WERI-Rb-1 (cell line): ENCODE data around the gene TMTC4.

Source experiments
- DNase-seq: peaks from one replicate; pipeline ENCODE4 v3.0.0-alpha.2; 2020
- H3K27ac ChIP-seq: fragments of 250-450 bp; sonication (Bioruptor Pico); 2 replicates; pipeline ENCODE4 v1.5.1; 2020; ENCODE audit warnings: mild to moderate bottlenecking, moderate library complexity
- H3K27me3 ChIP-seq: fragments of 250-450 bp; sonication (Bioruptor Pico); 2 replicates; pipeline ENCODE4 v1.5.1; 2021; ENCODE audit warnings: mild to moderate bottlenecking, low read depth, moderate library complexity; ENCODE audit not compliant: insufficient read depth, severe bottlenecking
- H3K36me3 ChIP-seq: fragments of 250-450 bp; sonication (Bioruptor Pico); 2 replicates; pipeline ENCODE4 v1.5.1; 2020; ENCODE audit warnings: mild to moderate bottlenecking, moderate library complexity
- H3K4me3 ChIP-seq: 2 replicates; pipeline ENCODE4 v1.5.1; 2011; ENCODE audit warnings: low read depth, mild to moderate bottlenecking, control low read depth, low read length
- H3K9me3 ChIP-seq: fragments of 250-450 bp; sonication (Bioruptor Pico); 2 replicates; pipeline ENCODE4 v1.5.1; 2021; ENCODE audit warnings: mild to moderate bottlenecking, moderate library complexity; ENCODE audit not compliant: severe bottlenecking
- CTCF ChIP-seq: IDR thresholded peaks from 2 replicates; pipeline ENCODE4 v1.5.1; 2011; ENCODE audit warnings: low read depth, mild to moderate bottlenecking, control low read depth, inconsistent platforms, low read length

Gene TMTC4

GRCh38 chr13:100668408-100668807 is 6.2 kb downstream of the TMTC4 start:
- no peak for DNase-seq
- H3K9me3 ChIP-seq: no peaks in the 10 kb centered on the region
- TF ChIP-seq CTCF: no peak
- no peak overlapping the region for H3K4me3 ChIP-seq
- no peak overlapping the region for H3K27ac ChIP-seq
- no peaks in the 10 kb centered on the region for H3K27me3 ChIP-seq
- peaks cover 71% of the 10 kb centered on the region for H3K36me3 ChIP-seq

- H3K27ac ChIP-seq: no peak overlapping the region
- H3K27me3 ChIP-seq: no peaks in the 10 kb centered on the region
- peaks cover 76% of the 10 kb centered on the region for H3K36me3 ChIP-seq
- no peak for DNase-seq
- no peaks in the 10 kb centered on the region for H3K9me3 ChIP-seq
- TF ChIP-seq CTCF: no peak
- H3K4me3 ChIP-seq: no peak overlapping the region
These were observed 6.7 kb downstream of the TMTC4 start for GRCh38 chr13:100667894-100668293.

GRCh38 chr13:100666124-100666523 is 8.5 kb downstream of the TMTC4 start:
- no peak for TF ChIP-seq CTCF
- Histone ChIP-seq H3K4me3 (no peak overlapping the region), H3K27ac (no peak overlapping the region), H3K9me3 (no peaks in the 10 kb centered on the region), H3K27me3 (no peaks in the 10 kb centered on the region), H3K36me3 (peaks cover 90% of the 10 kb centered on the region)
- DNase-seq: no peak

GRCh38 chr13:100665403-100665802 is 9.2 kb downstream of the TMTC4 start:
- TF ChIP-seq CTCF: no peak
- Histone ChIP-seq H3K9me3 (no peaks in the 10 kb centered on the region), H3K27ac (no peak overlapping the region), H3K36me3 (peaks cover 95% of the 10 kb centered on the region), H3K27me3 (no peaks in the 10 kb centered on the region), H3K4me3 (no peak overlapping the region)
- DNase-seq: no peak

GRCh38 chr13:100664171-100664900 is 10.3 kb downstream of the TMTC4 start:
- H3K36me3 ChIP-seq: peaks cover 89% of the 10 kb centered on the region

More at GRCh38 chr13:100664171-100664900, 10.3 kb downstream of the TMTC4 start:
- H3K9me3 ChIP-seq: no peaks in the 10 kb centered on the region
- no peak for DNase-seq
- no peak overlapping the region for H3K27ac ChIP-seq
- H3K4me3 ChIP-seq: no peak overlapping the region
- TF ChIP-seq CTCF: no peak
- no peaks in the 10 kb centered on the region for H3K27me3 ChIP-seq
